GM12891 (cell line): ENCODE results near the gene FAM83D.

Source experiments
- DNase-seq: peaks from one replicate; pipeline ENCODE4 v3.0.0; 2011; ENCODE audit warnings: low spot score; ENCODE audit not compliant: insufficient read length
- FAIRE-seq: peaks from 2 replicates; lab custom pipeline; 2011; peaks lifted over from hg19 to GRCh38; lab: Jason Lieb, UNC
- PAX5 ChIP-seq: IDR thresholded peaks from 2 replicates; pipeline ENCODE4 v1.6.1; 2011; ENCODE audit warnings: low read length, moderate library complexity, mild to moderate bottlenecking; ENCODE audit not compliant: insufficient read depth, severe bottlenecking
- POLR2A ChIP-seq: IDR thresholded peaks from 2 replicates; pipeline ENCODE4 v1.6.1; 2011; ENCODE audit warnings: low read depth, low read length, control low read depth
- POLR2AphosphoS5 ChIP-seq: IDR thresholded peaks from 2 replicates; pipeline ENCODE4 v1.6.1; 2011; ENCODE audit warnings: low read depth, low read length, control low read depth
- POU2F2 ChIP-seq: IDR thresholded peaks from 2 replicates; pipeline ENCODE4 v1.6.1; 2011; ENCODE audit warnings: low read depth, mild to moderate bottlenecking, control low read depth, low read length, moderate library complexity
- SPI1 ChIP-seq: IDR thresholded peaks from 2 replicates; pipeline ENCODE4 v1.6.1; 2011; ENCODE audit warnings: low read depth, low read length, control low read depth
- TAF1 ChIP-seq: IDR thresholded peaks from 2 replicates; pipeline ENCODE4 v1.6.1; 2011; ENCODE audit warnings: low read depth, low read length, control low read depth

The FAM83D gene

DNA sequence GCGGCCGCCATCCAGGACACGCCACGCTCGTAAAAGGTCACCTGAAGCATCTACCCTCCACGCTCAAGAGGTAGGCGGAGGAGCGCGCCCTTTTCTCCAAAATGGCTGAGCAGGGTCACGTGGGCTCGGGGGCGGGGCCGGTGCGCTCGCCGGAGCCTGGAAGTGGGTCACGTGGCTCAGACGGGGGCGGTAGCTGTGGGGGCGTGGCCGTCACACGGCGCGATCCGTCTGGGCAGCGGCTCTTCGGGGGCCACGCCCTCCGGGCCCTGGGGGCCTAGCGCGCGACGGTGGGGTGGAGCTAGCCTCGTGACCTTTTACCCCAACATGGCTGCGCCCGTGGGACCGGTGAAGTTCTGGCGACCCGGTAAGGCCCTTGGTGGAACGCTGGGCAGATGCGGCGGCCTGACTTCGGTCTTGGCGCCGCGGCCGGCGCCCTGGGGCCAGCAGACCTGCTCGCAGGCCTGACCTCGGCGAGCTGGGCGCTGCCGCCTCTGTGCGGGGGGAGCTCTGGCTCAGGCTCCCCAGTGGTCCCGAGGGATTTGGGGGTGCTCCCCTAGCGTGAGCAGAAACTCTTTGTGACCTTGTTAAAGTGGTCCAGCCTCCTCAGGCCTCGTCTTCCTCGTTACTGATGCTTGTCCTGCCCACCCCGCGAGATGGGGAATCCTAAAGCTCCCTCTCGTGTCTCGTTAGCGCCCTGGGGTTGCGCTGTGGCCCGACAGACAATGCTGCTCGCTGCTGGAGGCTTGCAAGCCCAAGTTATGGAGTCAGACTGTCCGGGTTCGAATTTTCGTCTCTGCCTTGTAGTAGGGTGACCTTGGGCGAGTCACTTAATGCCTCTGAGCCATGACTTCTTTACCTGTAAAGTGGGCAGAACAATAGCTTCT lies 36.1 kb downstream of the FAM83D start, which contains the start of gene DHX35:
Gene DHX35, plus strand, starts transcription at position 301 of the 884 bp plus-strand sequence. Its CDS starts 24 bp downstream, at position 325.
- FAIRE-seq, result peak; percentile 98
- TF ChIP-seq SPI1, result no peak
- TF ChIP-seq POU2F2, result no peak; the same call in 1 of the 2 replicates
- TF ChIP-seq POLR2A, result peak; percentile 76
- no peak for TF ChIP-seq PAX5
- peak; percentile 70; the same call in 1 of the 2 replicates for TF ChIP-seq POLR2AphosphoS5
- peak; percentile 74; the same call in 1 of the 2 replicates for TF ChIP-seq TAF1
- peak; percentile 97 for DNase-seq

DNA sequence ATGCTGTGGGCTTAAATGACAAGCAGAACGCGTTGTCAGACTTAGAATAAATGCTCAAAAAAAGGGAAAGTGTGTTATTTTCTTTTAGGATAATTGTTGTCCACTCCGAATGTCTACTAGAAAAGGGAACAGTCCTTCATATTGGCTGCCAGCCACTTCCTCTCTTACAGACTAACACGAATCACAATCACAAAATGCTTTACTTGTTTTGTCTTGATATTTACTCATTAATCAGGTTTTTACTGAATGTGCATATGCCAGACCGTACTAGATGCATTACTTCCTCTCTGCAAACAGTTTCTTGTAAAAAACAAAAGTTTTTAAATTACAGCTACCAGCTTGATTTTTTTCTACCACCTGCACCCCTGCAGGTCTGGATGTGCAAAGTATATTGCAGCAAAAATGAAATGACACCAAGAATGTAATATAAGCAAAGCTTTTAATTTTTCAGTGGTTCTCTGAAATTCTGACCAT lies 36.7 kb downstream of the FAM83D start:
- no peak for FAIRE-seq
- DNase-seq, result no peak
- TF ChIP-seq TAF1 (no peak), SPI1 (peak; percentile 70), POLR2AphosphoS5 (no peak), POU2F2 (no peak), POLR2A (no peak), PAX5 (no peak)

DNA sequence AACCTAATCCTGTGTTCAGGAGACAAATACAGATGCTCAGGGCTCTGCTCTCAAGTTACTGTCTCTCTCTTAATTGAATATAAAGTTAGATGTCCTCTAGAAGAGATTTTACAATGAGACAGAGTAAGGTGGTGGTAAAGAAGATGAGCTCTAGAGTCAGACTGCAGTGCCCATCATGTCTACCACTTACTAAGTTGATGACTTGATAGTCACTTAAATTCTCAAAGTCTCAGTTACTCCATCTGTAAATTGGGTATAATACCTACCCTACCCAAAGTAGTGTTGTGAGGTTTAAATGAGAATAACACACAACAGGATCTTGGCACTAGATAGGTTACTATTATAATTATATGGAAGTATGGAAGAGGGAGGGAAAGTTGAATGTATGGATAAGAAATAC lies 37.5 kb downstream of the FAM83D start:
- FAIRE-seq (no peak), DNase-seq (no peak)
- TF ChIP-seq POLR2AphosphoS5 (no peak), POU2F2 (no peak)

DNA sequence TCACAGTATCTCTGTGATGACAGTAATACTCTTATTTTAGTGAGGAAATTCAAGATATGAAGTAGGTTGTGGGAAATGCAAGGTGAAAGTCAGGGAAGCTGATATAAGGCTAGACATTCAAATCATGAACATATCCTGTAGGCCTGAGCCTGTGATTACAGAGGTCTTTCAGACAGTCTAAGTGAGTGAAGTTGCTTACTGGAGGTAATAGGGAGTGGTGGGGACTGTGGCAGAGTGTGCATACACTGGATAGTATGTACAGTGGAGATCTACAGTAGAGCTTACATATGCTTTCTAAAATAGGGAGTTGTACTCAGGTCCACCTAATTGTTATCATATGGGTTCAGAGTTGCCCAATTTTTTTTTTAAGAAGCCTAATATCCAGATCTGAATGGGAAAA lies 39.0 kb downstream of the FAM83D start:
- FAIRE-seq, result no peak
- no peak for TF ChIP-seq SPI1
- no peak for TF ChIP-seq POU2F2
- no peak for TF ChIP-seq POLR2AphosphoS5
- no peak for TF ChIP-seq POLR2A
- no peak for TF ChIP-seq PAX5
- TF ChIP-seq TAF1, result no peak
- no peak for DNase-seq

DNA sequence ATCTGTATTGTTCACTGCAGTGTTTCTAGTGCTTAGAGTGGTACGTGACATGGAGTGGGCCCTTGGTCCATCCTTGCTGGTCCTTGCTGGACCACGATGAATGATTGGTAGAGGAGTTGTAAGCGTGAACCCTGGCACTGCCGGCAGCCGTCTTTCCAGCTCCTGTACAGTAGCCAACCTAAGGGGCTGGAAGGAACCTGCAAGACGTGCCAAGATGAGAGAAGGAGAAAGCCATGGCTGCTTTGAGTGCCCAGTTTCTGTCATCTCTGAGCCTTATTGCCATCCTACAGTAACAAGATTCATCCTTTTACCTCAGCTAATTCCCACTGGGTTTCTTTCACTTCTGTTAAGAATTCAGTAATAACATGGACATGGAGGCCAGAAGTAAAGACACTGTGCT lies 41.9 kb downstream of the FAM83D start:
- DNase-seq (no peak), FAIRE-seq (no peak)
- TF ChIP-seq POLR2AphosphoS5, result no peak
- TF ChIP-seq POLR2A, result no peak
- TF ChIP-seq TAF1, result no peak
- no peak for TF ChIP-seq SPI1

DNA sequence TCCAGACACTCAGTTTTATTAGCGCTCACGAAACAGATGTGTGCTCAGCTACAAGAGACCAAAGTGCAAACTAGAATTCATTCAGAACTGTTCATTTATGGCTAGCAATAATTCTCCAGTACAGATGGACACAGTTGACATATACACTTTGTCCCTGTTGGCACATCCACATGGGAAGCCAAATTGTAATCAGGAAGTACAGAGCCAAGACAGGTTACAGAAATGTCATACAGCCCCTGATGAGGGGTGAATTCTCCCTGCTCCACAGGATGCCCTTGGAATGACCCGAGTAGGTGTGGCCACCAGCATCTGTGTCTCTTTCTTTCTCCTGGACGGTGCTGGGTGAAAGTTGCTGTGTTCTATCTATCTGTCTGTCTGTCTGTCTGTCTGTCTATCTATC lies 43.5 kb downstream of the FAM83D start:
- DNase-seq (no peak), FAIRE-seq (no peak)
- TF ChIP-seq POU2F2 (no peak), TAF1 (no peak), PAX5 (no peak), POLR2AphosphoS5 (no peak), POLR2A (no peak), SPI1 (no peak)

DNA sequence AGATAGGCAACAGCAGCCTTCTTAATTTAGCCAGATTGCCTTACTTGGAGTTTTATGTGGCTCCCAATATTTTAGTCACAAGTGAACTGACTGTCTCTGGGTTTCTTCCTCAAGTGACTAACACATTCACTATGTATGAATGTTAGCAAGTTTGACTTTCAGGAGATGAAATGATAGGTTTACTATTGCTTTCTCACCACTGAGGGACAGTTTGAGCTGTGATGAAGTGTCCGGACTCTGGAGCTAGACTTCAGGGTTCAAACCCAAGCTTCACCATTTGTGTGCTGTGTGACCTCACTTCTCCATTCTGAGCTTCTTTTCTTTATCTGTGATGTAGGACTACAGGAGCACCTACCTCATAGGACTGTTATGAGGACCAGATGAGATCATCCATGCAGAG lies 44.1 kb downstream of the FAM83D start:
- TF ChIP-seq POU2F2 (no peak), SPI1 (no peak), POLR2AphosphoS5 (no peak), POLR2A (no peak), PAX5 (no peak)
- no peak for DNase-seq
- FAIRE-seq, result no peak

DNA sequence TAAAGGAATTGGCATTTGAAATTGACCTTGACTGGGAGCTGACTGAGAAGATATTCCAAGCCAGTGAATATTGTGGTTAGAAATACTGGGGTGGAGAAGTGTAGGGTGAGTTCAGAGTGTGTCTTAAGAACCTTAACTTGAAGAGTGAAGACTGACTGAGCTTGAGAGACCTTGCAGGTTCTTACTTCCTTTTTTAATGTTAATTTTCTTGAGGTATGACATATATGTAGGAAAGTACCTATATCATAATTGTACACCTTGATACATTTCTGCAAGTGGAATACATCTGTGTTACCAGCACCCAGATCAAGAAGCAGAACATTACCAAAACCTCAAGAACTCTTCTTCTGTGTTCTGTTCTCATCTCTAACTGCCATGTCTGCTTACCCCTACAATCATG lies 46.9 kb downstream of the FAM83D start:
- no peak for TF ChIP-seq PAX5
- no peak for TF ChIP-seq POU2F2
- TF ChIP-seq POLR2AphosphoS5, result no peak
- no peak for TF ChIP-seq TAF1
- TF ChIP-seq POLR2A, result no peak
- TF ChIP-seq SPI1, result no peak
- no peak for FAIRE-seq
- DNase-seq, result no peak

DNA sequence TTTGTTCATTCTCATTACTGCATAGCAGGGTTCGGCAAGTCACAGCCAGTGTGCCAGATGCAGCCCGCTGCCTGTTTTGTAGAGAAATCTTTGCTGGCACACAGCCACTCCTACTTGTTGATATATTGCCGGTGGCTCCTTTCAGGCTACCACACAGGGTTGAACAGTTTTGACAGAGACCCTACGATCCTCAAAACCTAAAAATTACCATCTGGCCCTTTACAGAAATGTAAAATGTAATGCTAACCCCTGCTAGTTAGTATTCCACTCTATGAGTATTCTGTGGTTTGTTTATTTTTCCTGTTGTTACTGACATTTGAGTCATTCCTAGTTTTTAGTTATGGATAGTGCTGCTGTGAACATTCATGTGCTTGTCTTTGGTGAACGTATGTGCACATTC lies 47.4 kb downstream of the FAM83D start:
- FAIRE-seq, result no peak
- no peak for DNase-seq
- TF ChIP-seq TAF1 (no peak), POLR2AphosphoS5 (no peak), POU2F2 (no peak), SPI1 (no peak), POLR2A (no peak), PAX5 (no peak)

DNA sequence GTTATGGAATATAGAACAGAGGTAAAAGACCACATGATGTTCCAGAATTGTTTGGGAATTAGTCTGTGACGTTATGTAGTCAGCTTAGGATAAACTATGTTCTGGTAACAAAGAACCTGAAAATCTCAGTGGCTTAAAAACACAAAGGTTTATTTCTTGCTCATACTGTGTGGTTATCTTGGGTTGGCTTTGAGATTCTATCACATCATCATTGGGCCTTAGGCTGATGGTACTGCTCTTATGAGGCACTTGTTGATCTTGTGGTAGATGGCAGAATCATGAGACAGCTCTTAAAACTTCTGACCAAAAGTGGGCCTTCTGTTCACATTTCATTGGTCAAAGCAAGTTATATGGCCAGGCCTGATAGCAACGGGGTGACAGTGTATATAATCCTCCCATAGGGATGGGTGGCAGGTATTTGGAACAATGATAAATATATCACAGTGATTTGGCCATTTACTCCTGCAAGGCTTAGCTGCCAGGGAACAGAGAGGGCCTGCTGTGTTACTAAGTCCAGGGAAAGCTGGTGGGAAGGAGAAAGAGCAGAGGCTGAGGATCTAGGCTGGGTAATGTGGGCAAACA lies 49.4 kb downstream of the FAM83D start:
- no peak for FAIRE-seq
- DNase-seq, result no peak
- TF ChIP-seq POLR2AphosphoS5 (no peak), SPI1 (no peak), TAF1 (no peak), POU2F2 (no peak), PAX5 (no peak), POLR2A (no peak)
